Fibroblast of peridontal ligament (primary cell): ENCODE measurements around the gene DCAF12.
"Not testable (repeated sequence)": the region's sequence is repeated elsewhere in the genome, so short reads cannot be mapped to it uniquely, and the experiment has no call there.

Experiments used
- DNase-seq: peaks from one replicate; pipeline ENCODE4 v3.0.0-alpha.2; 2010; ENCODE audit errors: extremely low read depth

DCAF12 gene

DNA sequence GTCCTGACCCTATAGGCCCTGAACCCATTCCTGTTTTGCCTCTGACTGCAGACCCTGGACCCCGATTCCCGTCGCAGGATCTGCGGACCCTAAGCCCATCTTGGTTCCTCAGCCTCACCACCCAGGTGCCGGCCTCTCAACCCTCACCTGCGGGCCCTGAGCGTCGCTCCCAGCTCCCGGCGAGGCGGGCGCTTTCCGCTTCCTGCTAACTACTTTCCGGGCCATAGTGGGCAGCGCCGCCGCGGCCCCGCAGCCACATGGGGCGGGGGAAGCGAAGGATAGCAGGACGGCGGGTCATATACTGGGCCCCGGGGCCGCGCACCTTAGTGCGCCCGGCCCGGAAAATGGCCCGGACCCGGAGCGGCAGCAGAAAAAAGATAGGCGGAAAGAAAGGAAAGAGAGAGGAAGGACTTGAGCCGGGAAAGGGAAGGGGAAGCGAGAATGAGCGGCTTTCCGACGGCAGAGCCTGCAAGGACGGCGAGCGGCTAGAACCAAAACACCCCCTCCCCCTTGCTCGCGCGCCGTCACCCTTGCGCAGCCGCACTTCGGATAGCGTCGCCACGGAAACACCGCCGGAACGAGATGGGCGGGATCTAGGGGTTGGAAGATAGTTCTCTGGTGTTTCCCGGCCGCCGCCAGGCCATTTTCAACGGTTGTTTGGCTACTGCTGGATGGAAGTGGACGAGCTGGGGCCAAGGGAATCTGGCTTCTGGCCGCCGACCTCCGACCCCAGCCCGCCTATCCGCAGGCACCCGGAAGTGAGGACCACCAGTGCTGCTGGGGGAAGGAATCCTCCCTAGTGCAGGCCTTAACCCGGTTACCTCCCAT, at the start of gene DCAF12:
TSS of gene DCAF12 (minus strand) at position 492 of the 828 bp plus-strand sequence. CDS start at position 225, 267 bp downstream.
- DNase-seq = peak; percentile 87

DNA sequence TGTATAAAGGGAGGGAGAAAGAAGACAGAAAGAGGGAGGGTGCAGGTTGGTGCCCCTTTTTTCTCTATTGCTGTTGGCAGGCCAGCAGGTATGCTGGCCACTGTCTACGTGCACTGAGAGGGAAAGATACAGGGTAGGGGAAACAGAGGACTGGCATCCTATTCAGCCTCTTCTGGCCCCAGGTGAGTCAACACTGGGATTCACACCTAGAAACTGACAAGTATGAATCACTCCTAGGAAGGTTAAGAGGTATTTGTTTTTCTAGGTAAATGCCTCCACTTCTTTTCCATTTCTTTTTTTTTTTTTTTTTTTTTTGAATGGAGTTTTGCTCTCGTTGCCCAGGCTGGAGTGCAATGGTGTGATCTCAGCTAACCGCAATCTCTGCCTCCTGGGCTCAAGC, 49.6 kb upstream of the DCAF12 start:
- DNase-seq = no peak

DNA sequence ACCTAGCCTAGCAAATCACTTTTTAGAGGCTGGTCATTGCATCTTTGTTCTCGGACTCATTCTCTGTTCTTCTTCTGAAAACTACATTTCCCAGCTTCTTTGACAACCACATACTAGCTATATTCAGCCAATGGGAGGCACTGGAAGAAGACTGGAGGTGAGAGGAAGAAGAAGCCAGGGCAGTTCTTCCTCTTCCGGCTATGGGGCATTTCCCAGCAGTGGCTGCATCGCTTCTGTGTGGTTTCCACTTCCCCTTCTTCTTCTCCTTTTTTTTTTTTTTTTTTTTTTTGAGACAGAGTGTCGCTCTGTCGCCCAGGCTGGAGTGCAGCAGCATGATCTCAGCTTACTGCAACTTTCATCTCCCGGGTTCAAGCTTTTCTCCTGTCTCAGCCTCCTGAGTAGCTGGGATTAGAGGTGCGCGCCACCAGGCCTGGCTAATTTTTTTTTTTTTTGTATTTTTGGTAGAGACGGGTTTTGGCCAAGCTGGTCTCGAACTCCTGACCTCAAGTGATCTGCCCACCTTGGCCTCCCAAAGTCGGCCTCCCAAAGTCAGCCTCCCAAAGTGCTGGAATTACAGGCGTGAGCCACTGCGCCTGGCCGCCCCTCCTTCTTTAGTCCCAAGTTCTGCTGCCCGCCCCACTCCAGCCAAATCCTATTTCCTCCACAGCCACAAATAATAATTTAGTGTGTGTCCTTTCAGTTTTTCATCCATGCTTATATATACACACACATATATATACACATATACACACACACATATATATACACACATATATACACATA, 45.4 kb upstream of the DCAF12 start:
- DNase-seq = no peak

DNA sequence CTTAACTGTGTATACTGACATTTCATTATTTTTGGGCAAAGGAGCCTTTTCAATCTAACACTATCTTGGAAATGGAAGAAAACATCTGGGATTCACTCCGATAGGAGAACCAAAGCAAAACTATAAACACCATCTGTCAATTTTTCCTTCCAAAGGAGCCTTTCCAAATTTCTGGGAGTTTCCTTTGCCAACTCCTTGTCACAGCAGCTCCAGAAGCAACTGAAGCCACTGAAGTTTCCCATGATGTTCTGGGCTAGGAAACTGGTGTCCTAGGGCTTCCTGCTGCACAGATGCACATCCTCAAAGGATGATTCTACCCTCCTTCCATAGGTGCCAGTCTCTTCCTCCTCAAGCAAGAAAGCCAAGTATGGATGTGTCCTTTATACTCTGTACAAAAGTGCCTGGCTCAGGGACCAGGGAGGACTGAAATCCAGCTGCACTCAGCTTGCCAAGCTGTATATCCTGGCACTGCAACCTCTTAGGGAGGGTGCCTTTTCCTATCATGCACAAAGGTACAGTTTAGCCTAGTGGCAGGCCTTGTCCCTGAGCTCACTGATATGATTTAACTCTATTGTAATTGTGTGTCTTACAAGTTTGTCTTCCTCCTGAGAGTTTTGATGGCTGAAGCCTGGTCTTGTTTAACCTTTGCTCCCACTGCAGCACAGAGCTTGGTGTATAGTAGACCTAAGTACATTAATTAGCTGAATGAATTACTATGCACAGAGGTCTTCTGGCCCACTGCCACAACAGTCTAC, 43.9 kb upstream of the DCAF12 start:
- DNase-seq = peak; percentile 6

DNA sequence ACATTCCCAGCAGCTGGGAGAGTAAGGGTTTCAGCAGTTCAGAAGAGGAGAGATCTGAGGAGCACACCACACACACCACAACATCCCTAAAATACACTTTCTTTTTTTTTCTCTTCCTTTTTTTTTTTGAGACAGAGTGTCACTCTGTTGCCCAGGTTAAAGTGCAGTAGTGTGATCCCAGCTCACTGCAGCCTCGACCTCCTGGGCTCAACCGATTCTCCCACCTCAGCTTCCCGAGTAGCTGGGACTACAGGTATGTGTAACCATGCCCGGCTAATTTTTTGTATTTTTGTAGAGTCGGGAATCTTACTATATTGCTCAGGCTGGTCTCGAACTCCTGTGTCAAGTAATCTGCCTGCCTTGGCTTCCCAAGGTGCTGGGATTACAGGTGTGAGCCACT, 42.6 kb upstream of the DCAF12 start:
- DNase-seq = no peak

DNA sequence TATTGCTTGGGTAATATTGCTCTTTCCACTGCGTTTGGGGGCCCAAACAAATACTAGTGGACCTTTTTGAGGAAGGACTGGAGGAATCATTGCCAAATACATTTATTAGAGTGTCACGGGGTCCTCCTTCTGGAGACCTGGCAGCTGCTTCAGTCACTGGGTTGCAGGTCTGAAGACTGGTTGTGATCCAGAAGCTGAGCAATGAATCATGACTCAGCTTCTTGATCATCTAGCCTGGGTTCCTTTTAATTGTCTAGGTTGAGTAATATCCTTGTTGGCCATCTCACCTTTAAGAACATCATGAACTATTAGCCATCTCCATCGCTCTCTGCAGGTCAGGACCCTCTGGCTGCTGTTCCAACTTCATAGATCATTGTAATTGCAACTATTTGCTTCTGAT, 36.9 kb upstream of the DCAF12 start:
- no peak for DNase-seq

DNA sequence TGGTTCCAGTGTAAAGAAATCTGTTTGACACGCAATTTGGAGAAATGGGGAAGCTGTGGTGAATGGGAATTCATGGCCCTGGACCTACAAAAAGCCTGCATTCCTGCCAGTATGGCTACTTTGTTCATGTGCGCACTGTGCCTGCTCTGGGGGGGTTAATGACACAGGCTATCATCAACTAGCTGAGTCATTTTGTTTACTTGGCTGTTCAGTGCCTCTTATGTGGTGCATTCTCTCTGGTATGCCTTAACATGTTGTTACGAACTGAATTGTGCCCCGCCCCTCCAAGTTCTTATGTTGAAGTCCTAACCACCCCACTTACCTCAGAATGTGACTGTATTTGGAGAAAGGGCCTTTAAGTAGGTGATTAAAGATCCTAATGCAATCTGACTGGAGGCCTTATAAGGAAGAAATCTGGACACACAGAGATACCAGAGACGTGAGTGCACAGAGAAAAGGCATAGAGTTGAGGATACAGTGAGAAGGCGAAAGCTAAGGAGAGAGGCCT, 31.9 kb upstream of the DCAF12 start:
- peak; percentile 76 for DNase-seq

DNA sequence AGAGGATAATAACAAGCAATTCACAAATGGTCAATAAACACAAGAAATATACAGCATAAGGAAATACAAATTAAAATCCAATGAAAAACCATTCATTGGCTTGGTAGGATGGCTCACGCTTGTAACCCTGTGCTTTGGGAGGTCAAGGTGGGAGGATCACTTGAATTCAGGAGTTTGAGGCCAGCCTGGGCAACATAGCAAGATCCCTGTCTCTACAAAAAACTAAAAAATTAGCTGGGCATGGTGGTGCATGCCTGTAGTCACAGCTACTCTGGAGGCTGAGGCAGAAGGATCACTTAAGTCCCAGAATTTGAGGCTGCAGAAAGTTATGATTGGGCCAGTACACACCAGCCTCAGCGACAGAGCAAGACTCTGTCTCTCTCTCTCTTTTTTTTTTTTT, 31.4 kb upstream of the DCAF12 start:
- DNase-seq = no peak

DNA sequence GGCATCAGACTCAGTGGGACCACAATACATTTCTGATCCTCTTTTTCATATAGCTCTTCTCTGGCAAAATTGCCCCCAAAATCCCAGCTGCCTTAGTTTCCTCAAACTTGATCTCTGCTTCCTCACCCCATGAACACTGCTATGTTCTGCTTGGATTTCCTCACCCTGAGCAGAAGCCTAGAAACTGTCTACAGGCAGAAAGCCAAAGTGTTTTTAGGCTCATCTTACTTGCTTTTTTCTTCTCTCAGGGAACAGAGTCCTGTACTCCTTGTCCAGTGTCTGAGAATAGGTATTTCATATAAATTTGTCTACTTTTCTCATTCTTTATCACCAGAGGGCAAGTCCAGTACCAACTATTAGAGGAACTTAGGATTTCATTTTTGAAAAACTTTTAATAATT, 30.8 kb upstream of the DCAF12 start:
- no peak for DNase-seq

DNA sequence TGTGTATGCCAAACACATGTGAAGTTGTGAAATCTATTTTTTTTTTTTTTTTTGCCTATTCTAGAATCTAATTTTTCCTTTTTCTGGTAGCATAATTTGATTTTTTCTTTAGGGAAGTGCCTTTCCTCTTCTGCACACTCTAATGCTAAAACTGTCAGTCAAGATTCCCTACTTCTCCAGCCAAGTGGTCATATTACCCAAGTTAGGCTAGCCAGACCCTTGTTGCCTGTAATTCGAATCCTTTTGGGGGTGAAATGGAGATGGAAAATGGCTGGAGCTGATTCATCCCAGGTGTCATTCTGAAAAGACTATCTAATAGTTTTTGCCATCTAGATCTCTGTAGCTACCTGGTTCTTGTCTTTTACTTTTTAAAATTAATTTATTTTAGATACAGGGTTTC, 27.6 kb upstream of the DCAF12 start:
- no peak for DNase-seq

DNA sequence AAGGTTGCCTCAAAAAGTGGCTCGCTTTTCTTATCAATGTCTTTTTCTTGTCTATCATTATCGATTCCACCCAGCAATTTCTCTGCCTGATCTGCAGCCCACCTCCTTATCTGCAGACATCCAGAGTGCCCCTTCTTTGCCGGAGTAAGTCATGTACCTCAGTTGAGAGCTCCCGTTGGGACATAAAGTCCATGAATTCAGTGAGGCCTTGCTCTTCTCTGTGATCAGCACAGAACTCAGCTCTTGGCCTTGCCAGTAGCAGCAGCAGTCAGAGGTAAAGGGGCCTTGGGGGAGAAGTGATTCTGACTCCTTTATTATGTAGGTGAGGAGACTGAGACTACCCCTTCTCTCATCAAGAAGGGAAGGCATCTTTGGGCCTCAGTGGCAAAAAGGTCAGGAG, 24.9 kb upstream of the DCAF12 start:
- DNase-seq = no peak

DNA sequence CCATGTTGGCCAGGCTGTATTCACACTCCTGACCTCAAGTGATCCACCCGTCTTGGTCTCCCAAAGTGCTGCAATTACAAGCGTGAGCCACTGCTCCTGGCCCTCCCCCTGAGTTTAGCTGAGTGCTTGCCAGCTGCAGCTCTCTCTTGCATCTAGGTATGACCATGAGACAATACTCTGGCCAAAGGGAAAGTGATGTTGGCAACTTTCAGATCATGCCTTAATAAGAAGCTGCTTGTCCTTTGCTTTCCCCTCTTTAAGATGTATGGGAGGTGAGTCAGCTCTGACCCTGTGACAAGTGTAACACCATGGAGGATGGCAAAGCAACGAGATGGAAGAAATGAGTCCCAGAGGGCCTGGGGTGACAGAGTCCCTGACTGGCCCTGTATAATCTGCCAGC, 18.7 kb upstream of the DCAF12 start:
- DNase-seq = no peak

DNA sequence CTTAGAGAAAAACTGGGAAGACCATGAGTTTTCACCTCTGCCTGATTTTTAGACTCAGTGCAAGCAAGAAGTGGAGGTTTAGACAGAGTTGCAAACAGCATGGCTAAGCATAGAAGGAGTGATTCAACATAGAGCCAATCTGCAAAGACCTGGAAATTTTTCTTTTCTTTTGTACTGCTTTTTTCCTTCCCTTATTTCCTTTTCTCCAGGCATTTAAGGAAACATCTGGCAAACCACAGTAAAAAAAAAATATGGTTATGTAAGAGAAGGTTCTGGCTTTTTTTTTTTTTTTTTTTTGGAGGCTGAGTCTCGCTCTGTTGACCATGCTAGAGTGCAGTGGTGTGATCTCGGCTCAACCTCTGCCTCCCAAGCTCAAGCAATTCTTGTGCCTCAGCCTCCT, 16.6 kb upstream of the DCAF12 start:
- DNase-seq = no peak

DNA sequence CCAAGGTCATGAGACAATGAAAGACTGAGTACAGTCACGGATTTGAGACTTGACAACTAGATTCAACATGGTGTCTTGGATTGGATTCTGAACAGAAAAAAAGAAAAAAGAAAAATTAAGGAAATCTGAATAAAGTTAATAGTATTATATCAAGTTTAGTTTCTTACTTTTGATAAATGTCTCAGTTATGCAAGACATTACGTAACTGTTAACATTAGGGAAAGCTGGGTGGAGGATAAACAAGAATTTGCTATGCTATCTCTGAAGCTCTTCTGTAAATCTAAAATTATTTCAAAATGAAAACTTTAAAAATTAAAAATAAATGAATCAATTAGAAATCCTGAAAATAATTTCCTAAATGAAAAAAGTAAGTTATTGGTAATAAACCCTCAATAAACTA, 14.4 kb upstream of the DCAF12 start:
- no peak for DNase-seq

DNA sequence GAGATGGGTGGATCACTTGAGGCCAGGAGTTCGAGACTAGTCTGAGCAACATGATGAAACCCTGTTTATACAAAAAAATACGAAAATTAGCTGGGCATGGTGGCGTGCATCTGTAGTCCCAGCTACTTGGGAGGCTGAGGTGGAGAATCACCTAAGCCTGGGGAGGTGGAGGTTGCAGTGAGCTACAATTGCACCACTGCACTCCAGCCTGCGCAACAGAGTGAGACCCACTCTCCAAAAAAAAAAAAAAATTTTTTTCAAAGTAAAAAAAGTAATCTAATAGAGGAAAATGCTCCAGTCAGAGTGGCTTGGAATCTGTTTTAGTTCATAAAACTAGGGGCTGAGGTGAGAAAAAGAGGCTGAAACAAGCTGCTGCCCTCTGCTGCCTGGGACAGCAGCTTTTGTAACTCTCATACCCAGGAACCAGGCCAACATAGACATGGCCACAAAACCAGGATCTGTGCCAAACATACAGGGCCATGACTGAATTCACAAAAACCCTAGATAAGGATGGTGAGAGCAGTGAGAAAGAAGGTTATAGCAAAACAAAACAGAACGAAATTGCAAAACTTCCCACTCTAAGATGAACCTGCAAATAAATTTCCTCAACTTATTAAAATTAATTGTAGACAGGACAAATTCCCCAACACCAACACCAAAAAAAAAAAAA, 13.1 kb upstream of the DCAF12 start:
- DNase-seq = peak; percentile 92

DNA sequence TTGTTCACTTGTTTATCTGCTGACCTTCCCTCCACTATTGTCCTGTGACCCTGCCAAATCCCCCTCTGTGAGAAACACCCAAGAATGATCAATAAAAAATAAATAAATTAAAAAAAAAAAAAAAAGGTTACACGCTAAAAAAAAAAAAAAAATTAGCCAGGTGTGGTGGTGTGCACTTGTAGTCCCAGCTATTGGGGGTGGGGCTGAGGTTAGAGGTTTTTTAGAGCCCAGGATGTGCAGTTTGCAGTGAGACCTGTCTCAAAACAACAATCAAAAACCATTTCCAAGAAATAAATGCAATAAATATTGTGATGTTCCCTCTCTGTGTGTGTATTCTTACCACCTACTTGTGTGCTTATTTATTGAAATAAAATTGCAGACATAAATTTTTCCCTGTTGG, 12.1 kb upstream of the DCAF12 start:
- DNase-seq = not testable (repeated sequence)

DNA sequence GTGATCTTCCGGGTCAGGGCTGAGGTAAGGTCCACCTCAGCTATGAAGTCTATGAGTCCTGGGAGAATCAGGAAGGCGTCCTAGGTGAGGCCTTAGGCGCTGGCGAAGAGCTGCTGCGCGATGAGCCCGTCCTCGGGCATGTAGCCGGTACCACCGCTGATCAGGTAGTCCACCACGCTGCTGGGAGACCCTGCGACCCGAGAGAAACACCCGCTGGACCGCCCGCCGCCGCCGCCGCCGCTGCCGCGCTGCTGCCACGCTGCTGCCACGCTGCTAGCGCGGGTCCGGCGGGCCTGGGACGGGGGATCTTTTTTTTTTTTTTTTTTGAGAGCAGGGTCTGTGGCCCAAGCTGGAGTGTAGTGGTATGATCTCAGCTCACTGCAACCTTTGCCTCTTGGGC, 8.0 kb upstream of the DCAF12 start:
- DNase-seq = no peak

DNA sequence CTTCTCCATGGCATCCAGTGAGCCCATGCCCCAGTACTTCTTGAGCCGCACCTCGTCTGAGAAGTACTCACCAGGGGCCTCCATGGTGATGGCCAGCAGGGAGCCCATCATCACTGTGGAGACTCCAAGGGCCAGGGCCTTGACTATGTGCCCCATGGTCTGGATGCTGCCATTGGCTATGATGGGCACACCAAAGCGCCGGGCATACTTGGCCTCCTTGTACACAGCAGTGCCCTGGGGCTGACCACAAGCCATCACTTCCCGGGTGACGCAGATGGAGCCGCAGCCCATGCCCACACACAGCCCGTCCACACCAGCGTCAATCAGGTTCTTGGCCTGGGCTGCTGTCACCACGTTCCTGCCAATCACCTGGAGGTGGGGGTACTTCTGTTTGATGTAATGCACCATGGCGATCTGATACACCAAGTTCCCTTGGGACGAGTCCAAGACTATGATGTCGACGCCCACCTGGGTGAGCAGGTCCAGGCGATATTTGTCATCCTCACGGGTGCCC, 7.0 kb upstream of the DCAF12 start:
- DNase-seq = no peak

DNA sequence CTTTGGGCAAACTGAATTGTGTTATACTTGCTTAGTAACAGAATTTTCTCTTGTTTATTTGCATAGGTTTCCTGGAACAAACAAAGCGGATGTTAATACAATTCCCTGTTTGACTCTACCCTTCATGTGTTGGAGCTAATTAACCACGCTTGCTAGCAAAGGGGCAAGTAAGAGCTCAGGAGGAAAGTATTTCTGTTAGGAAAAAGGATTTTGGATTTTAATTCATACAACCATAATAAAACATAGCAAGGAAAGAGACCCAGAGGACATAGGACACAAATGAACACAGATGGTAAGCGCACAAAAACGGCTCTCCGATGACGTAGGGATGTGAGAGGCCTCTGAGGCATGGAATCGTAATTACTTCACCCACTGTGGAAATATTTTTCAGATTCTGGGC, 5.1 kb upstream of the DCAF12 start:
- DNase-seq = no peak

DNA sequence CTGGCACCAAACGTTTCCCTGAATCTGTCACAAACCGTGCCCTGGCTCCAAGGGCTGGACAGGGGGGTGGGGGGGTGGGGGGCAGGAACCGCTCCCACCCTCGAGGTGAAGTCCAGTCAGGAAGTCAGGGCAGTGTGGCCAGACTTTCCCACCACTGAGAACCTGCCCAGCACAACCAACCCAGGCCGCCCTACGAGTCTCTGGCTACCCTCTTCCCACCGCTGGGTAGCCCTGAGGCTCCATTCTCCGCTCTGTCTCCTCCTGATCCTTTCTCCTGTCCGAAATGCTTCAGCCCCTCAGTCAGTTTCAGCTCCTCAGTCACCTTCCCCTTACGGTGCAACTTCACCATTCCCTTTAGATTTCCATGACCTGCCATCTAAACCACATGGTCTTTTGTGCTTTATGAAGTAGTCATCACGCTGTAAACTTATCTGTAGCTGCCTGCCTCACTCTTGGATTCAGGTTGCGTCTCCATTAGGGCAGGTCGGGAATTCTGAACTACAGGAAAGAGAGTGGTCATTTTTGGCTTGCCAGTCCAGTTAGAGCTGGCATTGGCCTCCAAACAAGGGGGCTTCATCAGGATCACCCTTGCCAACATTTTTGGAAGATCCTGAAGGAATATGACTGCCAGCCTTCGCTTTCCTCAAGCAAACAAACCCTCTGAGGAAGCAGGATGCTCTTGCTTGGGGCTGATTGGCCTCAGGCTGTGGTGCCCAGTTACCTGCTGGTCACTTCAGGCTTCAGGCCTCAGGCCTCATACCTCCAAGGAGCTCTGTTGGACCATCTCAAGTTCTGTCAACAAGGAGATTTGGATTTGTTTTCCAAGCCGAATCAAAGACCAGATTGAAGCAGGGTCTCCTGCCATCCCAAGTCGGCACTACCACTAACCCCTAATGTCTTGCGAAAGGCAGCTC, 794 bp upstream of the DCAF12 start:
- DNase-seq = no peak
